ENCODE data around the gene PLAC8.

GRCh38 chr4:83040269-83040668, 74.3 kb downstream of the PLAC8 start:
- no peak for TF ChIP-seq POLR2A (IDR thresholded peaks at IDR 0.05)
- TF ChIP-seq CTCF (IDR thresholded peaks at IDR 0.05), result no peak

Data from esophagus squamous epithelium (tissue), 4 donors.